ENCODE measurements around the gene RTN4R. TPM values are rescaled to one million over a fixed set of nuclear protein-coding genes. Genes with fewer than 3 reads are reported as not detected.
A peak's percentile ranks its signal among the peaks of the same experiment; 100 is the strongest.

The RTN4R gene
- total RNA-seq, 1 experiment from 2014 or later: 11.1 TPM

GRCh38 chr22:20239676-20240446 is 28.3 kb downstream of the RTN4R start:
- H3K27me3 Mint-ChIP-seq (ENCODE audit: insufficient read depth, unreplicated experiment): no peaks in the 10 kb centered on the region
- no TSS peak for BruUV-seq (replicated peaks)
- no peak for TF ChIP-seq CTCF (IDR thresholded peaks at IDR 0.05; ENCODE audit: insufficient read depth in 1 of 2, low read depth in 1 of 2, low read length in 1 of 2, severe bottlenecking in 1 of 2, unreplicated experiment in 1 of 2)
- no peaks in the 10 kb centered on the region for H3K4me1 Mint-ChIP-seq (ENCODE audit: low read depth, unreplicated experiment)
- Histone ChIP-seq H3K9me3 (no peaks in the 10 kb centered on the region), H3K36me3 (ENCODE audit: control insufficient read depth, insufficient read depth, low read length) (no peaks in the 10 kb centered on the region), H3K4me3 (ENCODE audit: low read depth, low read length) (no peak overlapping the region), H3K27me3 (replicated peaks; ENCODE audit: control insufficient read depth, insufficient read depth, low read length) (no peaks in the 10 kb centered on the region), H3K4me1 (no peaks in the 10 kb centered on the region)
- no peaks in the 10 kb centered on the region for H3K36me3 Mint-ChIP-seq (ENCODE audit: insufficient read depth, unreplicated experiment)
- H3K9me3 Mint-ChIP-seq (ENCODE audit: unreplicated experiment): no peaks in the 10 kb centered on the region
- H3K27ac Mint-ChIP-seq (ENCODE audit: unreplicated experiment): no peak overlapping the region
- ChIA-PET POLR2A (no interaction called here), CTCF (interaction anchor here (1.4 to 2.3 kb wide), 2 partner anchors 8 to 83 kb away, joined by 6 to 24 read pairs; no protein-coding TSS in a partner anchor)
- DNase-seq: no peak
- intact Hi-C loops (cut with micrococcal nuclease; ENCODE audit: unreplicated experiment): no loop called here
- H3K4me3 Mint-ChIP-seq (ENCODE audit: unreplicated experiment): no peak overlapping the region

- DNase-seq: no peak
- Mint-ChIP-seq H3K9me3 (ENCODE audit: unreplicated experiment) (no peaks in the 10 kb centered on the region), H3K36me3 (ENCODE audit: insufficient read depth, unreplicated experiment) (no peaks in the 10 kb centered on the region), H3K27ac (ENCODE audit: unreplicated experiment) (no peak overlapping the region), H3K27me3 (ENCODE audit: insufficient read depth, unreplicated experiment) (no peaks in the 10 kb centered on the region), H3K4me3 (ENCODE audit: unreplicated experiment) (no peak overlapping the region), H3K4me1 (ENCODE audit: low read depth, unreplicated experiment) (no peaks in the 10 kb centered on the region)
- ChIA-PET POLR2A (no interaction called here), CTCF (interaction anchor here (1.4 to 2.3 kb wide), 3 partner anchors 9 to 82 kb away, joined by 6 to 24 read pairs (median 8); no protein-coding TSS in a partner anchor)
- H3K4me1 ChIP-seq: no peaks in the 10 kb centered on the region
- H3K9me3 ChIP-seq: no peaks in the 10 kb centered on the region
- no TSS peak for BruUV-seq (replicated peaks)
- no peak overlapping the region for H3K4me3 ChIP-seq (ENCODE audit: low read depth, low read length)
- TF ChIP-seq CTCF (IDR thresholded peaks at IDR 0.05; ENCODE audit: insufficient read depth in 1 of 2, low read depth in 1 of 2, low read length in 1 of 2, severe bottlenecking in 1 of 2, unreplicated experiment in 1 of 2): no peak
- H3K36me3 ChIP-seq (ENCODE audit: control insufficient read depth, insufficient read depth, low read length): no peaks in the 10 kb centered on the region
- intact Hi-C loops (cut with micrococcal nuclease; ENCODE audit: unreplicated experiment): loop anchor here (1.0 kb wide), 1 partner anchor 82 kb away; no protein-coding TSS in a partner anchor
- no peaks in the 10 kb centered on the region for H3K27me3 ChIP-seq (replicated peaks; ENCODE audit: control insufficient read depth, insufficient read depth, low read length)
Measured at GRCh38 chr22:20238901-20239675, 29.0 kb downstream of the RTN4R start.

- H3K27me3 Mint-ChIP-seq (ENCODE audit: insufficient read depth, unreplicated experiment): no peaks in the 10 kb centered on the region
- peak; percentile 63 to 91 for TF ChIP-seq CTCF (IDR thresholded peaks at IDR 0.05; ENCODE audit: insufficient read depth in 1 of 2, low read depth in 1 of 2, low read length in 1 of 2, severe bottlenecking in 1 of 2, unreplicated experiment in 1 of 2)
- no peak overlapping the region for H3K27ac Mint-ChIP-seq (ENCODE audit: unreplicated experiment)
- intact Hi-C loops (cut with micrococcal nuclease; ENCODE audit: unreplicated experiment): loop anchor here (1.0 kb wide), 1 partner anchor 81 kb away; no protein-coding TSS in a partner anchor
- Histone ChIP-seq H3K4me3 (ENCODE audit: low read depth, low read length) (no peak overlapping the region), H3K4me1 (no peaks in the 10 kb centered on the region), H3K27me3 (replicated peaks; ENCODE audit: control insufficient read depth, insufficient read depth, low read length) (no peaks in the 10 kb centered on the region), H3K9me3 (no peaks in the 10 kb centered on the region), H3K36me3 (ENCODE audit: control insufficient read depth, insufficient read depth, low read length) (no peaks in the 10 kb centered on the region)
- BruUV-seq (replicated peaks): no TSS peak
- ChIA-PET CTCF (interaction anchor here (0.7 to 2.3 kb wide), 5 partner anchors 9 to 82 kb away, joined by 3 to 24 read pairs (median 6); no protein-coding TSS in a partner anchor), POLR2A (no interaction called here)
- no peak overlapping the region for H3K4me3 Mint-ChIP-seq (ENCODE audit: unreplicated experiment)
- no peaks in the 10 kb centered on the region for H3K4me1 Mint-ChIP-seq (ENCODE audit: low read depth, unreplicated experiment)
- H3K9me3 Mint-ChIP-seq (ENCODE audit: unreplicated experiment): no peaks in the 10 kb centered on the region
- peak; percentile 70 to 75 for DNase-seq
- no peaks in the 10 kb centered on the region for H3K36me3 Mint-ChIP-seq (ENCODE audit: insufficient read depth, unreplicated experiment)
Measured at GRCh38 chr22:20238536-20238900, 29.6 kb downstream of the RTN4R start.

All from Caco-2 (cell line).